MCF 10A (cell line): ENCODE data around the gene ATXN7L1. TPM values are rescaled to one million over a fixed set of nuclear protein-coding genes. Genes with fewer than 3 reads are reported as not detected.

Experiments used
- BruUV-seq: library from RNA; stranded (reverse); fragments of 400-500 nt; replicated peaks from 2 replicates; lab custom pipeline; 2021; lab: Mats Ljungman, UMichigan
- CTCF ChIA-PET: fragments of 300-600 bp; sonication (Branson Sonifier 250); formaldehyde crosslinking; extraction: SDS; loops from one replicate; lab custom pipeline; 2021; ENCODE audit warnings: antibody characterized with exemption, inconsistent platforms; lab: Yijun Ruan, JAX
- POLR2A ChIA-PET: fragments of 300-600, 350-650 bp; sonication (Branson Sonifier 250); formaldehyde crosslinking; extraction: SDS; loops from one replicate; lab custom pipeline; 2020; ENCODE audit warnings: antibody characterized with exemption, inconsistent platforms; lab: Yijun Ruan, JAX
- DNase-seq: peaks from one replicate; pipeline ENCODE4 v3.0.0-alpha.2; 2018; ENCODE audit not compliant: unreplicated experiment
- H3K27ac Mint-ChIP-seq: one replicate; pipeline ENCODE4 v1.8.0; 2022; ENCODE audit warnings: mild to moderate bottlenecking, low read depth, mixed read lengths; ENCODE audit not compliant: unreplicated experiment
- H3K27me3 Mint-ChIP-seq: one replicate; pipeline ENCODE4 v1.8.0; 2022; ENCODE audit warnings: mixed read lengths; ENCODE audit not compliant: insufficient read depth, unreplicated experiment
- H3K36me3 Mint-ChIP-seq: one replicate; pipeline ENCODE4 v1.8.0; 2022; ENCODE audit warnings: mild to moderate bottlenecking, moderate library complexity, mixed read lengths; ENCODE audit not compliant: insufficient read depth, unreplicated experiment
- H3K4me1 Mint-ChIP-seq: one replicate; pipeline ENCODE4 v1.8.0; 2022; ENCODE audit warnings: mixed read lengths; ENCODE audit not compliant: insufficient read depth, unreplicated experiment
- H3K4me3 Mint-ChIP-seq: one replicate; pipeline ENCODE4 v1.8.0; 2022; ENCODE audit warnings: mild to moderate bottlenecking, moderate library complexity, mixed read lengths; ENCODE audit not compliant: unreplicated experiment
- H3K9me3 Mint-ChIP-seq: one replicate; pipeline ENCODE4 v1.8.0; 2022; ENCODE audit warnings: mixed read lengths; ENCODE audit not compliant: unreplicated experiment
- intact Hi-C: fragments of 100-400 bp; cut with micrococcal nuclease; formaldehyde crosslinking; loops from 2 replicates; pipeline ENCODE4 v1.14.1; 2022
- total RNA-seq: library from RNA; stranded (reverse); gene quantifications from 2 replicates; pipeline ENCODE4 v1.2.3, GENCODE V29; 2022
- TF ChIP-seq, protein P1 (sequence below): fragments of 200-600 bp; IDR thresholded peaks from one replicate; pipeline ENCODE4 v1.8.0; 2022; ENCODE audit warnings: antibody characterized with exemption, mild to moderate bottlenecking; ENCODE audit not compliant: unreplicated experiment

ATXN7L1 gene
- total RNA-seq, 1 experiment from 2014 or later, result 10.0 TPM

DNA sequence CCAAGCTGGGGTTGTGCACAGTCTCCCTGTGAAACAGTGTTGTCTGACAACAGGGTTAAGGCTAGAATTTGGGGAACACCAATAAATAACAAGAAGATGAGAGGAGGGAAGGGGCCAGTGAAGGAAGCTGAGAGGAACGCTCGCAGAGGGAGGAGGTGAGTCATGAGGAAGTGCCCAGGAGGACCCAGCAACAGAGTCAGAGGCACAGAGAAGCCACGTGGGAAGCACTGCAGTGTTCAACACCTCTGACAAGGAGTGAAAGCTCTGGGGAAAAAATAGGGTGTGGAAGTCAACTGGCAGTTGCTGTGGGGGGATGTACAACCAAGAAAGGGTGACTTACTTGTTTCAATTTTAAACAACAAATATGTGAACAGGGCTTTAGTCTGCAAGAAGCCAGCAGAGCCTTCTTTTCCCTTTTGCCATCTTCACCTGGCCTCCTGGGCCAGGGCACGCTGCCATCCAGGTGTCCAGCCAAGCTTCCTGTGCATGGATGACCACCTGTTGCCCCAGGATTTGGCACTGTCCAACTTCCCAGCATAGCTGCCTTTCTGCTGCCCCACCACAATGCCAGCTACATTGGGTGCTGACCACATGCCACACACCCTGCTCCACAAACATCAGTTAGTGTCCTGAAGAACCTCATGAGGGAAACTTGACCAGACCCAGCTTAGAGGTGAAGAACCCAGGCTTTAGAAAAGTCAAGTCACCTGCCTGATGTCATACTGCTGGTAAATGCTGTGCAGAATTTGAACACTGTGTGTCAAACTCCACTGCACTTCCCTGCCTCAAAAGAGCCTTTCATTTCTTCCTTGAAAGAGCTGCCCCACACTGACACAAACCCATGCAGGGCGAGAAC is 69.6 kb downstream of the ATXN7L1 start:
- BruUV-seq, result no TSS peak
- ChIA-PET CTCF (interaction anchor here (0.8 to 1.7 kb wide), 4 partner anchors 9 to 70 kb away, joined by 3 to 7 read pairs (median 5); no protein-coding TSS in a partner anchor), POLR2A (interaction anchor here (0.7 kb wide), 1 partner anchor 22 kb away, joined by 3 read pairs; no protein-coding TSS in a partner anchor)
- DNase-seq, result peak; percentile 69
- H3K27me3 Mint-ChIP-seq, result no peaks in the 10 kb centered on the region
- peaks cover 27% of the 10 kb centered on the region for H3K4me1 Mint-ChIP-seq
- no peak overlapping the region for H3K4me3 Mint-ChIP-seq
- TF ChIP-seq, protein P1, sequence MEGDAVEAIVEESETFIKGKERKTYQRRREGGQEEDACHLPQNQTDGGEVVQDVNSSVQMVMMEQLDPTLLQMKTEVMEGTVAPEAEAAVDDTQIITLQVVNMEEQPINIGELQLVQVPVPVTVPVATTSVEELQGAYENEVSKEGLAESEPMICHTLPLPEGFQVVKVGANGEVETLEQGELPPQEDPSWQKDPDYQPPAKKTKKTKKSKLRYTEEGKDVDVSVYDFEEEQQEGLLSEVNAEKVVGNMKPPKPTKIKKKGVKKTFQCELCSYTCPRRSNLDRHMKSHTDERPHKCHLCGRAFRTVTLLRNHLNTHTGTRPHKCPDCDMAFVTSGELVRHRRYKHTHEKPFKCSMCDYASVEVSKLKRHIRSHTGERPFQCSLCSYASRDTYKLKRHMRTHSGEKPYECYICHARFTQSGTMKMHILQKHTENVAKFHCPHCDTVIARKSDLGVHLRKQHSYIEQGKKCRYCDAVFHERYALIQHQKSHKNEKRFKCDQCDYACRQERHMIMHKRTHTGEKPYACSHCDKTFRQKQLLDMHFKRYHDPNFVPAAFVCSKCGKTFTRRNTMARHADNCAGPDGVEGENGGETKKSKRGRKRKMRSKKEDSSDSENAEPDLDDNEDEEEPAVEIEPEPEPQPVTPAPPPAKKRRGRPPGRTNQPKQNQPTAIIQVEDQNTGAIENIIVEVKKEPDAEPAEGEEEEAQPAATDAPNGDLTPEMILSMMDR, result no peak
- H3K9me3 Mint-ChIP-seq, result no peaks in the 10 kb centered on the region
- intact Hi-C loops, result no loop called here
- H3K36me3 Mint-ChIP-seq, result peaks cover 5% of the 10 kb centered on the region
- H3K27ac Mint-ChIP-seq, result peak overlapping the region; percentile 59

DNA sequence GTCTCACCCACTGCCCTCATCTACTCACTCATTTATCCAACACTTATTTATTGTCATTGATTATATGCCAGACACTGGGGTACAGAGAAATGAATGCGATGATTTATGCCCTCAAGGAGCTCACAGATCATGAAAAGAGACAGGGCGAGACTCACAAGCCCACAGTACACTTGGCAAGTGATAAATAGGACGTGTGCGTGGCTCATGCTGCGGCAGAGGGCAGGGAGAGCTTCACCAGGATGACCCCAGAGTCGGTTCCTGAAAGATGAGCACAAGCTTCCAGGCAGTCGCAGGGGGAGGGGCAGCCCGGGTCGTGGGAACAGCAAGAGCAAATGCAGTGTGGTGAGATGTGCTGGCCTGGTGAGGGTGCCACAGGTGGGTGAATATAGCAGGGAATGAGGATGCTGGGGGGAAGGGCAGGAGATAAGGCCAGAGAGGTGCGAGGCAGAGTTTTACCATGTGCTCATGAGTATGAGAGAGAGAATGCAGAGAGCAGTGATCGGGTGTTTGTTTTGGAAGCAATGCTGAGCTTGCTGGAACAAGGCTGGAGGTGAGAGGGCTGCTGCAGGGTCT is 70.9 kb downstream of the ATXN7L1 start:
- H3K27me3 Mint-ChIP-seq, result no peaks in the 10 kb centered on the region

DNA sequence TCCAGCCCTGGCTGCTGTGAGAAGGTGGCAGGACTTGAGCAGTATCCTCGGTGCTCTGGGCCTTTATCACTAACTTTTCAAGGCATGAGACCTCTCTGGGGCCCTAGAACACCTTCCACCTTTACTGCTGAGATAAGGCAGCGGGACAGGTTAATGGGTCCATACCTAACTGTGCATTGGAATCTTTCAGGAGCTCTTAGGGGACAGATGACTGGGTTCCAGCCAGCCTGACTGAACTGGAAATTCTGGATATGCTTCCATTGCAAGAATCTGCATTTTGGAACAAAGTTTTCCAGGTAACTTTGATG is 73.0 kb downstream of the ATXN7L1 start:
- H3K4me1 Mint-ChIP-seq, result peaks cover 21% of the 10 kb centered on the region
- CTCF ChIA-PET, result interaction anchor here (0.7 kb wide), 1 partner anchor 252 kb away, joined by 3 read pairs; no protein-coding TSS in a partner anchor
- no peak for DNase-seq
- peaks cover 5% of the 10 kb centered on the region for H3K36me3 Mint-ChIP-seq
- no peak overlapping the region for H3K4me3 Mint-ChIP-seq
- H3K27me3 Mint-ChIP-seq, result no peaks in the 10 kb centered on the region
- H3K9me3 Mint-ChIP-seq, result no peaks in the 10 kb centered on the region
- intact Hi-C loops, result no loop called here
- no peak overlapping the region for H3K27ac Mint-ChIP-seq
- BruUV-seq, result no TSS peak
- POLR2A ChIA-PET, result no interaction called here
- TF ChIP-seq, protein P1, result no peak

More for the DNA sequence above, 70.9 kb downstream of the ATXN7L1 start:
- BruUV-seq, result no TSS peak
- ChIA-PET CTCF (interaction anchor here (0.6 to 1.7 kb wide), 4 partner anchors 44 to 762 kb away, joined by 3 to 6 read pairs (median 3); no protein-coding TSS in a partner anchor), POLR2A (interaction anchor here (1.0 kb wide), 1 partner anchor 45 kb away, joined by 3 read pairs; no protein-coding TSS in a partner anchor)
- peaks cover 27% of the 10 kb centered on the region for H3K4me1 Mint-ChIP-seq
- peaks cover 5% of the 10 kb centered on the region for H3K36me3 Mint-ChIP-seq
- no peak for DNase-seq
- no peaks in the 10 kb centered on the region for H3K9me3 Mint-ChIP-seq
- no peak overlapping the region for H3K4me3 Mint-ChIP-seq
- intact Hi-C loops, result no loop called here
- H3K27ac Mint-ChIP-seq, result no peak overlapping the region
- TF ChIP-seq, protein P1, result no peak
